ENCODE results near the gene AATF.

The AATF gene

DNA sequence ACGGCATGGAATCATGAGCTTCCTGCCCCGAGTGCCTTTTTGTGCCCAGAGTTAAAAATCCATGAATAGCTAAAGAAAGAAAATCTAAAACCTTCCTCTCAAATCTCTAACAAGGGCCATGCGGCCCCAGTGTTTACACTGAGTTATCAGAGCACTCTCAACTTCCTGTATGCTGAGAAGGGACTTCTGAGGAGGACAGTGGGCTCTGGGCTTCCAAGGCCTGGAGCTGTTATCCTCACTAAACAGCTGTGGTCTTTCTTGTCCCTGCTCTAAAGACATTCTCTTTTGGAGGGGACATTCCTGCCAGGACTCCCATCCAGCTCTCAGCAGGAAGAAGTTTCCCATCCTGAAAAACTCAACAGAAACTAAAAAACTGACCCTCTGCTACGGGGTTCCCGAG lies 135.6 kb downstream of the AATF start:
- no peak for DNase-seq

DNA sequence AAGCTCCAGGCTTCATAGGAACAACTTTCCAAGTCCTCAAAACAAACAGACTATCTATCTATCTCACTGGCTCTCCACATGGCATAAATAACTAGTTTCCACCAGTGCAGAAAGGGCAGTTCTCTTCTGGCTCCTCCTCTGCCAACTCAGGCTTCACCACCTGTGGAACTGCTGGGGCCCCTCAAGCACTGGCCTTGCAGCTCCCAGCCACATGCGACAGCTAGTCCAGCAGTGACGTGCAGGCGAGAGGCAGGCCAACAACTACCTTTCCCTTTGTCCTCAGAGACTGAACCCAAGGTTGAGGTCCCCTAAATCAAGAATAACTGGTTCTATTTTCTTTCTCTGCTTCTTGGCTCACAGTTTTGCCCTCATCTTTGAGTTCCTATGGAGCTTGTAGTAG lies 137.6 kb downstream of the AATF start:
- no peak for DNase-seq

DNA sequence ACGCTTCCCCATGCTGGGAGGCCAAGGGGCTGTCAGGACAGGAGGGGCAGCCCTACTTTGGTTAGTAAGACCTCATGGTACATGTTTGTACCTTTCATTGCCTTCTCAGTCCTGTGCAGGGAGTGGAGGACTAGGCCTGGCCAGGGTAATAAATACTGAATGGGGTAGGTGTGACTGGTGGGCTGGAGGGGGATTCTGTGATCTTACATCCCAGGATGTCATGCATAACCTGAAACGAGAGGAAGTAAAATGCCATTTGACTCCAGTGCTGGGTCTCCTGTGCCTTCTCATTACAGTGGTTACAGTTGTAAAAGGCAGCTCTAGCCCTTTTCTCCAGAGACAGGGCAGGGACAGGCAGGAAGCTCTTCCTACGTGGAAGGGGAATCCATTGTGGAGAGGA lies 138.2 kb downstream of the AATF start:
- no peak for DNase-seq

DNA sequence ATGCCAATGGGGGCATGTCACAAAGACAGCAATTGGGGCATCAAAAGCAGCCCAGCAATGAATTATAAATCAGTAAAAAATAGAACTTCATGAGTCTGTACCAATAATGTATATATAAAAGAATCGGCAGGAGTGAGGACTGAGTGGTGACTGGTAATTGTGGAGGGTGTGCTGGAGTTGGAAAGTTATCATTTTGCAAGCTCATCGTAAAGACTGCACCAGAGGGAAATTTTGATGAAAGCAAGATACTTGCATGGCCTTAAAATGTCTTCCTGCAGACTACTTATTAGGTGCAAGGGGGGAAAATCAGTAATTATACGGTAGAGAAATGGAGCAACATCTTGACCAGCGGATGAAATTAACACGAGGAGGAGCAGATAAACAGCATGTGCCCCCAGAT lies 138.9 kb downstream of the AATF start:
- no peak for DNase-seq

DNA sequence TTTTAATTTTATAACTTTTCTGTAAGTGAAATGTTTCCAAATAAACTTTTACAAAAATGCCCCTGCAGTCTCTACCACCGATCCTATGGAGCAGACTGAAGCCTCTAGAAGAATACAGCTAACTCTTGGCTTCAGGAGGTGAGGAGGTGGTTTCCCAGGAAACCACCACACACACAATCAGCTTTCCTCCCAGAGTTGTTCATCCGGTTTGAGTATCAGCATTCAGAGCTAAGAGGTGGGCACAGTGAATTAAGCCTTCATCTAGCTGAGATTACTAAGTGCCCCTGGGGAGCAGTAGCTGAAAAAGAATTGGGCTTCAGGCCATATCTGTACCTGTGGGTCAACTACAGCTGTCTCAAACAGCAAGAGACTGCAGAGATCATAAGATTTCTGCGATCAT lies 139.7 kb downstream of the AATF start:
- peak; percentile 97 for DNase-seq

DNA sequence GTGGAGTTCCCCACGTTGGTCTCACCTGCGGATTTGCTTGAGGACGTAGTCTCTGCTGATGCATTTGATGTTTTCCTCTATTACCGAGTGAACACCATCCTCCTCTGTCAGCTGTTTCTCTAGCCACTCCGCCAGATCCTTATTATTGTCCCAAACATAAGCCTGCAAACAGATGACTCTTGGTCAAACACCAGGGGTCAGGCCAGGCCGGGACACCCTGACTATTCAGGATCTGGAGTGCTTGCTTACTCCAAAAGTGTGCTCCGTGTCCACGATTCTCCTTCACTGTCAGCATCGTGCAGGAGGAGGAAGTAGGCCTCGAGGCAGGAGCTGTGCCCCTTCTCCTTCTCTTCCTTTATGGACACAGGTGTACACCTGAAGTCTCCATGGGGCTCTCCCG lies 140.2 kb downstream of the AATF start:
- DNase-seq: no peak

DNA sequence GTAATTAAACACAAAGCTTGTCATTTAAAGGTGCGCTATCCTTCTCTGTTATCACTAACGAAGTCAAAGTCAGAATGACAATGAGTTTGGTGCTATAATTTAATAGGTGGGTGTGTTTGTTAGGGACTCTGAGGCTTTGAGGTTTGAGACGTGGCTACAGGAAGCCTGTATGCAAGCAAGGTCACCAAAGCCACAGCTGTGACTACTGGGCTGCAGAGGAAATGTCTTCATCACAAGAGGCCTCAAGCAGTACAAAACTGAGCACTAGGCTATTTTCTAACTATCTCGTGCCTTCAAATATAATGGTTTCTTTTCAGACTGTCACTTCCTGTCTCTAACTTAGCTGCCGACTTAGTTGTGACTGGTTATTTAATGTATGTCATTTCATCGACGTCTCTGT lies 141.2 kb downstream of the AATF start:
- peak; percentile 51 for DNase-seq

DNA sequence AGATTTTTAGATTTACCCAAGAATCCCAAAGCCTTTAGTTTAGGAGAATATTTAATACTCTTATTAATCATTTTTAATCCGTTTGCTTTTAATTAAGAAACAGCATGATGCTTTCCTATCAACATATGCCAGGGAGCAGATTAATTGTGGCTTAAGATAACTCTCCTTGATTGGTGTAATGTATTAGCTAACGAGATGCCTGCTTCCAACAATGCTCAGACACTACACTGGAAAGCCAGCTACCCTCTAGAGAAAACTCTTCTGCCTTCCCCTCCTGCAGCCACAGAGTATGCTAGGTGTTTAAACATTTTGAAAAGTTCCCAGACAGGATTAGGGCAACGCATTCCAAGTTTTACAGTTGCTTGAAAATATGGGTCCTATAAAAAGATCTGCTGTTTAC lies 142.2 kb downstream of the AATF start:
- no peak for DNase-seq

DNA sequence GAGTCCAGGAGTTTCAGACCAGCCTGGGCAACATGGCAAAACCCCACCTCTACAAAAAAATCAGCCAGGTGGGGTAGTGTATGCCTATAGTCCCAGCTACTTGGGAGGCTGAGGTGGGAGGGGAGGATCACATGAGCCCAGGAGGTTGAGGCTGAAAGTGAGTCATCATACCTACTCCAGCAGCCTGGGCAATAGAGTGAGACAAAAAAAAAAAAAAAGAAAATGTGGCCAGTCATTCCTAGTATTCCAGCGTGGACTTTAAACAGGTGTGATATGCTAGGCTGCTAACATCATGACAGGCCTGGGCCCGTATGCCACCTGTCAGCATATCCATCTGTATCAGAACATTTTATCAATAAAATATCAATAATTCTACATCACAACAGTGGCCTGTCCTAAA lies 143.3 kb downstream of the AATF start:
- DNase-seq: no peak

DNA sequence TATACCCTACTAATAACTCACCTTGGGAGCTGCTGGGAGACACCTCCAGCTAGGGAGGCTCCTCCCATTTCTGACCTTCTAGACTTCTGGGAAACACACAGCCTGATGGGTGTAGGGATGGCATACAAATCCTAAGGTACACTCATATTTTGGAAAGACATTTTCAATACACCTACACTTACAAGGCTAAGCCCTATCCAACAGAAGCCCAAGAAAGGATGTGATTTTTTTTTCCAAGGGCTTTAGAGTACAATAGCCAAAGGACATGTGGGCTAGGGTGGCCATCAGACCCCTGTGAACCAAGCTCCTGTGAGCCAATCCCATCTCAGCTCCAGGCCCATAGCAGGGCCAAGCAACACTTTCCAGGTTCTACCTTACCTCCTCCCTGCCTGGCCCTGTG lies 143.9 kb downstream of the AATF start:
- DNase-seq: no peak

DNA sequence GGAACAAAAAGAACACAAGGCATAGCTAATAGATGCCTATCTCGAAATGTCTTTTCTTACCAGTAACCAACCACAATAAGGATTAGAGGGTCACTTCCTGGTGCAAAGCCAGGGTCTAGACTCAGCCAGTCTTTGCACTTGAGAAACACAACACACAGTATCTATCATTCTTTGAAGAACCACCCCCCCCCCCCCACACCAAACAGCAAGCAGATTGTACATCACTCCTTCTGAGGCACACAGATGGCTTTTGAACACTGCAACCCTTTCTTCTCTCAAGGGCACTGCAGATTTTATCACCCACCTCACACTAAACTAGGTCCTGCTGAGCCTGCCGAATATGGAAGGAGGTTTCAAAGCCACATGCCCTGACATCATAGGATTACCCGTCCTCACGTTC lies 145.6 kb downstream of the AATF start:
- DNase-seq: no peak

DNA sequence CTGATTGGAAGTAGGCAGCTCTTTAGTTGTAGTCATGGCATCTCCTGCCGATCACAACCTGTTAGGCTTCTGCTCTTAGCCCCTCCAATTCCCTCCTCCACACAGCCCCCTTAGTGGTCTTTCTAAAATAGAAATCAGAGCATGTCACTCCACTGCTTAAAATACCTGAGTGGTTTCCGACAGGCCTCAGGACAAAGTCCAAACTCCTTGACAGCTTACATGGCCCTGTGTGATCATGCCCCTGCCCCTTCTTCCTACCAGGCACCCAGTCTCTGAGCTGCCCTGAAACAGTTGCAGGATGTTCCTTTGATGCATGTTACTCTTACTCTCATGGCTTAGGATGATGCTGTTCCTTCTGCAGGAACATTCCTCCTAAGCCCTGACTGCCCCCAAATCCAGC lies 147.3 kb downstream of the AATF start:
- DNase-seq: no peak

DNA sequence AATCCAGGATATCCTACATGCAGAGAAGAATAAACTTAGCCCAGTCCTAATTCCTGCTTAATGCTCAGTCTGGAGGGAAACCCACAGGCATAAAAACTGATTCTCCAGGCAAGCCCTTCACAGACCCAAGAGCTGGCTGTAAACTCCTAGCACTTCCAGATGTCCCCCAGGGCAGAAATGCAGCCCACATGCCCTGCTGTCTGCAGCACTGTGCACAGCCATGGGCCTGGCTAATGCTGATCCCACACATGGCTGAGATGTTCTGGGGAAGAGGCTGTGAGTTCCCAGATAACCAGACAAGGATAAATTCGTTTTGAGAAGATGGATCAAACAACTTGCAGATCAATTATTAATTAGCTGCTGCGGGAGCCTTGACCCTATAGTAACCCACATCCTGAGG lies 148.4 kb downstream of the AATF start:
- no peak for DNase-seq

DNA sequence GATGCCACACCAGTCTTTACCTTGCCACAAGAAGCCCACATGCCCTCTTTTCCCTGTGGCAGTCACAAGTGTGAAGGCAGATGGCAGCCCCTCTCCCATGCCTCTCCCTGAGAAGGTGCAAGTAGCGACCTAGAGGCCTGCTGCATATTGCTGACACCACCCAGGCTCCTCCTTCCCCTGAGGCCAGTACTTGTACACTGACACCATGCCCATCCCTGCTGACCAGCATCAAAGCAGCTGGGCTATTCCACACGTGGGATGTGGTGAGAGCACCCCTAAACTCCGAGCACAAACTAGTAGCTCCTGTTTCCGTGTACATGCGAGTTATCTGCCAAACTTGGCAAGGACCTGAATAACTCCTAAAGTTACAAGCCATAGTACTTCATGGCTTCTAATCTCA lies 149.4 kb downstream of the AATF start:
- DNase-seq: no peak

DNA sequence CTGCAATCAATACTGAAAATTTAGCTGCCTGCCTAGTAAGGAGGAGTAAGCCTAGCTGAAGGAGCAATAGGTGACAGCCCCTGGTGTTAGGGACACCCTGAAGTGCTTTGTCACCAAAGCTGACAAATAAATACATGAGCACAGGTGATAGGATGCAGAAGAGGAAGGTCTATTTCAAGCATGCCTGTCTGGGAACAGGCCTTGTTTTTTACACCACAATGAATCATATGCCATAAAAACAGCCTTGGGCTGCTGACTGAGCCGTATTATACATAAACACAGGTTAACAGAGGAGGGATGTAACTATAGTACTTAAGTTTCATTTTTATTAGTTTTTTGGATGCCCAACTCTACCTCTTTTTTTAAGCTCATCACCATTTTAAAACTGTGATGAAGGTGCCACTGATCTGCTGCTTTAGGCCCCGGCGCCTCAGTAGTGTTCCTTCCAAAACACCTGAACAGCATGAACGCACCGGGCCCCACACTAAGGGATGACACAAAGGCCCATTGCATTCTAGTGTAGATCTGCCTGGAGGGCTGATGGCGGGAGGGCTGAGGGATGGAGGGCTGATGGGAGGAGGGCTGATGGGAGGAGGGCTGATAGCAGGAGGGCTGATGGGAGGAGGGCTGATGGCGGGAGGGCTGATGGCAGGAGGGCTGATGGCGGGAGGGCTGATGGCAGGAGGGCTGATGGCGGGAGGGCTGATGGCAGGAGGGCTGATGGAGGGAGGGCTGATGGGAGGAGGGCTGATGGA lies 150.3 kb downstream of the AATF start:
- no peak for DNase-seq

DNA sequence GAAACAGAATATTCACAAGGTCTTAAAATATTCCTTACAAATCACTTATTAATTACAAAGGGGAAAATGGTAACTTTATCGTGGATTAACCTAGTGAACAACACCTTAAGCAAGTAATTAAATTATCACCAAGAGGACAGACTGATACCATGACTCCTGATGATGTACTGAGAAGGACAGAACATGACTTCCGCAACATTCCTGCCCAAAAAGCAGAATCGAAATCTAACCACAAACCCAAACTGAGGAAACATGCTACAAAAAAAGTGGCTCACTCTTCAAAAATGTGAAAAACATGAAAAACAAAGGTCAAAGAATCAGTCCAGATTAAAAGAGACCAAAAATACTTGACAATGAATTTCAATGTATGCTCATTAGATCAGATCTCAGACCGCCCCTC lies 151.5 kb downstream of the AATF start:
- DNase-seq: no peak

DNA sequence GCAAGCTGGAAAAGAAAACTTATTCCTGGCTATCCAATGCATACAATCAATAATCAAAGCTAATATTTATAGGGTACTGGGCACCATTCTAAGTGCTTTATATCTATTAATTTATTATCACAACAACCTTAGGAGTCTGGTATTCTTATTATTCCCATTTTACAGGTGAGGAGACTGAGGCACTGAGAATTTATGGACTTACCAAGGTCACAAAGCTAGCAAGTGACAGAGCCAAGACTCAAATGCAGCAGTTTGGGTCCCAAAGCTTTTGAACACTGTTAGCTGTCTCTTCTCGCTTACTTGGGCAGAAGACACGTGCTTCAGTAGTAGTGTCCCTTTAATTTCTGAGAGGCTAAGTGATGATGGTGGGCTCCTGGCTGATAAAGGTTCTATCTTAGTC lies 152.6 kb downstream of the AATF start:
- no peak for DNase-seq

DNA sequence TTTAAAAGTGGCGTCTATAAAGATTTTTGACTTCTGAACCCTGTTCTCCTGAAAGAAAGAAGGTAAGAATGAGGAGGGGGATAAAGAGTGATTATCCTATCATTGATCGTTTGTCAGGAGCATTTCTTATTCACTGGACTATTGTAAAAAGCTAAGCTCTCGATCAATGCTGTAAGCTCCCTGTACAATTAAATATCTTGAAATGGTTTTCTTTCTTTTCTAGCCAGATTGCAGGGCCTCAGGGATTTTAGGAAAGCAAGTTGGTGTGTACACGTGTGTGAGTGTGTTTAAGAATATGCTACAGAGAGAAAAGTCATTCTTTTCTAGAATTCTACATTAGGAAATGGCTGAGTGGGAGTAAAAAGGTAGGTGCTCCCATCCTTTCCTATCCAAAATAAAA lies 154.5 kb downstream of the AATF start:
- no peak for DNase-seq

DNA sequence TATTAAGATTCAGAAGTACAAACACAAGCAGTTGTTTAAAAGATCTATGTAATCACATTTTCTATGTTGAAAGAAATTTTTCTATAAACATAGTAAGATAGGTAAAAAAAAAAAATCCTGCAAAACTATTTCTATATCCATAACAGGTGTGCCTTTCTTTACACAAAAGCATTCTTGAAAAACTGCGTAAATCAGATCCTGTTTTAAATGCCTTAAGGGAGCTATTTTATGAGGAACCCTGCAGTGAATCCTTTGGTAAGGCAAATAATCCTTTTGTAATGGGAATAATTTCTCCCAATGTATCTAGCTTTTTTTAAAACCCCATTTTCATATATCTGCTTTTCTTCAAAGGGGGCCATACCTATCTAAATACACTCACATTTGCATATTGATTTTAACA lies 157.3 kb downstream of the AATF start:
- DNase-seq: no peak
